IPS-15b (cell line): ENCODE measurements around the gene AGFG2.

Experiments used
- H3K27me3 ChIP-seq: one replicate; pipeline ENCODE4 v1.6.1; 2013; ENCODE audit warnings: low read length; ENCODE audit not compliant: control insufficient read depth, insufficient read depth
- H3K36me3 ChIP-seq: one replicate; pipeline ENCODE4 v1.6.1; 2013; ENCODE audit warnings: low read length; ENCODE audit not compliant: control insufficient read depth, insufficient read depth
- H3K4me1 ChIP-seq: one replicate; pipeline ENCODE4 v1.6.1; 2013; ENCODE audit warnings: mild to moderate bottlenecking, low read length; ENCODE audit not compliant: control insufficient read depth, insufficient read depth
- H3K4me3 ChIP-seq: one replicate; pipeline ENCODE4 v1.5.1; 2013; ENCODE audit warnings: low read depth, low read length
- H3K9ac ChIP-seq: one replicate; pipeline ENCODE4 v1.6.1; 2013; ENCODE audit warnings: low read depth, mild to moderate bottlenecking, low read length
- H3K9me3 ChIP-seq: one replicate; pipeline ENCODE4 v1.6.1; 2013; ENCODE audit warnings: mild to moderate bottlenecking, low read length; ENCODE audit not compliant: control insufficient read depth, insufficient read depth

AGFG2 gene

DNA sequence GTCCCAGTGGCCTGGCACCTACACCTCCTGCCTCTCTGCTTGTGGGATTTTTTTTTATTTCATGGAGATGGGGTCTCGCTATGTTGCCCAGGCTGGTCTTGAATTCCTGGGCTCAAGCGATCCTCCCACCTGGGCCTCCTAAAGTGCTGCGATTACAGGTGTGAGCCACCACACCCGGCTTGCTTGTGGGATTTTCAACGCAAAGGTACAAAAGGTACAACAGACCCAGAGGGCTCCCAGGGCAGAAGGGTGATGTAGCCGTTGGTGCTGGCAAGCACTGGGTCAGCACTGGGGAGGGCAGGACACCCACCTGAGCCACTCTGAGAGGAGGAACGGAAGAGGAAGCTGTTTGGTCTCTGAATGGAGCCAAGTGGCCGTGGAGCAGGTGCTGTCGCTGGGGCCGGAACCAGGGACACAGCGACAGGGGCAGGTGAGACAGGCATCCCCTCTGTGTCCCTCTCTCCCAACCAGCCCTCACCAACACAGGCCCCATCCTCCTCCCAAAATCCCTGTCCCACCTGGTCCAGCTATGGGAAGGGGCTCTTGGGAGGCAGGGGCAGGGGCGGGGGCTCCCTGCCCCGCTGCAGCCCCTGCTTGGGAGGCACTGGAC lies 37.5 kb downstream of the AGFG2 start:
- Histone ChIP-seq H3K27me3 (no peaks in the 10 kb centered on the region), H3K9ac (no peak overlapping the region), H3K36me3 (peaks cover 41% of the 10 kb centered on the region), H3K9me3 (no peaks in the 10 kb centered on the region), H3K4me1 (peaks cover 7% of the 10 kb centered on the region), H3K4me3 (no peak overlapping the region)

DNA sequence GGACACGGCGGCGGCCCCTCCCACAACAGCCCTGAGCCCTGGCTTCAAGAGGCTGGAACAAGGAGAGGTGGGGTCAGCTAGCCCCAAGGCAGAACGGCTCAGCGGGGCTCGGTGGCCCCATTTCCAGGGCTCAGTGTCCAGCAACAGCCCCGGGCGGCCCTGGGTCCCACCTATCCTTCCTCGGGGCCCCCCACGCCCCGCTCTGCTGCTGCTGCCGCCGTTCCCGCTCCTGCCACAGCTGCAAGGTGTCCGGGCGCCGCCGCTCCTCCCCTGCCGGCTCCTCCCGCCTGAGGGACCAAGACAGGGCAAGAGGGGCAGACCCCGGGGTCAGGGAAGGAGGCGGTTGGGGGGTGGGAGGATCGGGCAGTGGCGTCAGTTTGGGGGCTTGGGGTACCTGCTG lies 38.1 kb downstream of the AGFG2 start:
- H3K9me3 ChIP-seq, result no peaks in the 10 kb centered on the region
- no peak overlapping the region for H3K4me3 ChIP-seq
- H3K9ac ChIP-seq, result no peak overlapping the region
- no peaks in the 10 kb centered on the region for H3K27me3 ChIP-seq
- H3K4me1 ChIP-seq, result peaks cover 1% of the 10 kb centered on the region
- H3K36me3 ChIP-seq, result peaks cover 45% of the 10 kb centered on the region

DNA sequence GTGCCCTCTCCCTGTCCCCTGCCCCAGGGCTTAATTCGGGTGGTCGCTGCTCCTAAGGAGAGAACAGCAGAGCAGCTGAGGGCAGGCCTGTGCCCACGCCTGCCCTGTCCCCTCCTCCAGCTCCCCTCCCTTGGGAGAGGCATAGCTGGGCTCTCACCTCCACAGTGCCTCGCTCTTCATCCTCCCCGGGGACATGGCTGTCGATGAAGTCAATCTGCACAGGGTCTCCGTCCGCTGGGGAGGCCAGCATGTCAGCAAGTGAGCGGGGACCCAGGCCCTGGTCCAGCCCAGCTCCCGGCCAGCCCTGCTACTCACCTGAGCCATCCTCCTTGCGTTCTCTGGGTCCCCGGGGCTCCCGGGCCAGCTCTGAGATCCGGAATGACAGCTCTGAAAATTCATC lies 38.5 kb downstream of the AGFG2 start:
- H3K27me3 ChIP-seq, result no peaks in the 10 kb centered on the region
- no peak overlapping the region for H3K9ac ChIP-seq
- no peaks in the 10 kb centered on the region for H3K9me3 ChIP-seq
- no peak overlapping the region for H3K4me3 ChIP-seq
- H3K4me1 ChIP-seq, result no peaks in the 10 kb centered on the region
- peaks cover 49% of the 10 kb centered on the region for H3K36me3 ChIP-seq

DNA sequence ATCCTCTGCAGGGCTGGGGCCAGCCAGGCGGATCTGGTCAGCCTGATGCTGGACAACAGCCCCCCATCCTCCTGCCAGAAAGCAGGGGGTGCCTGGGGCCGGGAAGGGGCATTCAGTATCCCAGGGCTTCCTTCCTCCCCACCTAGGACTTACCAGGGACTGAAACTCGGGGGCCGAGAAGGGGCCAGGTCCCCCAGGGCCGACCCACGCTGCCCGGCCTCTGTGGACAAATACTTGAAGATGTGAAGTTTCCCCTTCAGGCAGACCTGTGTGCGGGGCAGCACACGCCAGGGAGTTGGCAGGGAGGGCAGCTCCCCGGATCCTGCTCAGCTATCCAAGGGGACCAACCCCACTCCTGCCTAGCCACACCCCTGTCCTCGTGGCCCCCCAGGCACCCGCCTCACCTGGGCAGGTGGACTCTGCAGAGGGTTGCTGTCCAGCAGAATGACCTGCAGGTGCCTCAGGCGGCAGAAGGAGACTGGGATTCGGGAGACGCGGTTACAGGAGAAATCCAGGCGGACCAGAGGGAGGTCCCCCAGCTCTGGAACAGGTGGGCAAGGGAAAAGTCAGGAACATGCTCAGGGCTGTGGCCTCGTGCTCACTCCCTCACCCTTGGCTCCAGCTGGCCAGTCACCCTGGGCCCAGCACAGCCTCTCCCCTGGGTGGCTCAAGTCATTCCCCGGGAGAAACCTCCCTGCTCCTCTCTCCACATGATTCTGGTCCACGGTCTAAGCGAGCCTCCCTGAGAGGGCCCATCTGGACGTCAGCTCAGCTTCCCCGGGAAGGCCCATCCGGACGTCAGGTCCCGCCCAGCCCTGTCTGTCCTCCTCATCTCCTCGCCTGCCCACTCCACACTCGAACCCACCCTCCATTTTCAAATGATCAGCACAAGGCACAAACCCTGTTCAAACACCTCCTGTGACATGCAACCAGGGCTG lies 39.5 kb downstream of the AGFG2 start:
- Histone ChIP-seq H3K27me3 (no peaks in the 10 kb centered on the region), H3K4me1 (peaks cover 1% of the 10 kb centered on the region), H3K36me3 (peaks cover 52% of the 10 kb centered on the region), H3K9me3 (no peaks in the 10 kb centered on the region), H3K9ac (no peak overlapping the region), H3K4me3 (no peak overlapping the region)

DNA sequence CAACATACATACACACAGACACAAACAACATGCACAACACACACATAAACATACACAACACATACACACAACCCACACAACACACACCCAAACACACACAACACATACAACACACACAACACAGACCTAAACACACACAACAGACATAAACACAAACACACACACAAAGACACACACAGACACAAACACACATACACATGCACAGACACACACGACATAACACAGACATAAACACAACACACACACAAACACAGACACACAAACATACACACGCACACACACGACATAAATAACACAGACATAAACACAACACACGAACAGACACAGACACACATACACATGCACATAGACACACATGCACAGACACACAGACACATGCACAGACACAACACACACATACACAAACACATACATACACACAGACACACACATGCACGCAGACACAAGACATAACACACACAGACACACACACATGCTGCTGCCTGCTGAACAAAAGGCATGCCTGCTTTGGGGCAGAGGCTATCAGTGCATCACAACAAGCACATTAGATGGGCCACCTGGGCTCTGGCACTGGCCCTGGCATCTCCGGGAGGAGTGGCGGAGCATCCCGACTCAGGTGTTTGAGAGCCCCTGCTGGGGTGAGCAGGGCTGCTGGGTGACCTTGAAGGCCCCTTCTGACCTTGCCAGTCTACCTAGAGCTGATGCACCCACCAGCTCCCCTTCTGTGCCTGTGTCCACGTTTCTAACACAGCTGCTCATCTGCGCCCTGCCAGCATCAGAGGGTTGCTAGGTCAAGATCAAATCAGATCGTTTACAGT lies 41.7 kb downstream of the AGFG2 start:
- H3K9me3 ChIP-seq, result no peaks in the 10 kb centered on the region
- no peak overlapping the region for H3K4me3 ChIP-seq
- no peaks in the 10 kb centered on the region for H3K27me3 ChIP-seq
- peaks cover 44% of the 10 kb centered on the region for H3K36me3 ChIP-seq
- H3K4me1 ChIP-seq, result peaks cover 6% of the 10 kb centered on the region
- no peak overlapping the region for H3K9ac ChIP-seq

DNA sequence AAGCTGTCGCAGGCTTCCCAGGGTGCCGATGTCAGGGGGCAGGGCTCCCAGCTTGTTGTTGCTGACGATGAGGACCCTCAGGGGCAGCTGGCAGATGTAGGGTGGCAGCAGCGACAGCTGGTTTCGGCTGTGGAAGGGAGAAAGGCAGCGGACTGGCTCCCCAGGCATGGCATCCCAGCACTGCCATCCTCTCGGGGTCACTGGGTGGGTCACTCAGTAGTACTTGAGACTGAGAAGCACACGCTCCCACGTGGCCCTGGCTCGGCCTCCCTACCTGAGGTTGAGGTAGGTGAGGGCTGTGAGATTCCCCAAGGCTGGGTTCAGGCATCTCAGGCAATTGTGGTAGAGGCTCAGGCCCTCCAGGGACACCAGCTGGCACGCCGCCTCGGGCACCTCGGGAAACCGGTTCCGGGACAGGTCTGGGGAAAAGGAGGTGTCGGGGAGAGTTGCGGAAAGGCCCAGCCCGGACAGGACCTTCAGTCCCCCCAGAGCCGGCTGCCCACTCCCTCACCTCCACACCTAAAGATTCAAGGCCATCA lies 43.1 kb downstream of the AGFG2 start:
- Histone ChIP-seq H3K9me3 (no peaks in the 10 kb centered on the region), H3K4me3 (no peak overlapping the region), H3K9ac (no peak overlapping the region), H3K36me3 (peaks cover 32% of the 10 kb centered on the region), H3K4me1 (peaks cover 6% of the 10 kb centered on the region), H3K27me3 (no peaks in the 10 kb centered on the region)

DNA sequence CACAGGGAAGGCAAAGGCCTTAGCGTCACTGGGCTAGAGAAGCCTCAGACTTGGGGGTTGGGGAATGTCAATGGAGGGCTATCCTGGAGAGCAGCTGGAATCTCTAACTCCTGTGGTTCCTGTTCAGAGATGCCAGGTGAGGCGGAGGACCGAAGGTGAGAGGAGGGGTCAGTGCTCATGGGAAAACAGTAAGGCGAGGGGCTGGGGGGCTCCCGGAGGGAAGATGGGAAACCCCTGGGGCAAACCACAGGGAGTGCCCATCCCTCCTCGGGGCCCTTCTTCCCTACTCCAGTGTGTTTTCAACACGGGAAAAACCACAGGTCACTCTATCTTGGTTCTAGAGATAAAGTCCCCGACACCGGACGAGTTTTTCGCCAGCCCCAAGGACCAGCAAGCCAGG lies 43.6 kb downstream of the AGFG2 start:
- H3K9ac ChIP-seq, result no peak overlapping the region
- no peaks in the 10 kb centered on the region for H3K27me3 ChIP-seq
- H3K36me3 ChIP-seq, result peaks cover 29% of the 10 kb centered on the region
- H3K9me3 ChIP-seq, result no peaks in the 10 kb centered on the region
- peaks cover 6% of the 10 kb centered on the region for H3K4me1 ChIP-seq
- H3K4me3 ChIP-seq, result no peak overlapping the region

DNA sequence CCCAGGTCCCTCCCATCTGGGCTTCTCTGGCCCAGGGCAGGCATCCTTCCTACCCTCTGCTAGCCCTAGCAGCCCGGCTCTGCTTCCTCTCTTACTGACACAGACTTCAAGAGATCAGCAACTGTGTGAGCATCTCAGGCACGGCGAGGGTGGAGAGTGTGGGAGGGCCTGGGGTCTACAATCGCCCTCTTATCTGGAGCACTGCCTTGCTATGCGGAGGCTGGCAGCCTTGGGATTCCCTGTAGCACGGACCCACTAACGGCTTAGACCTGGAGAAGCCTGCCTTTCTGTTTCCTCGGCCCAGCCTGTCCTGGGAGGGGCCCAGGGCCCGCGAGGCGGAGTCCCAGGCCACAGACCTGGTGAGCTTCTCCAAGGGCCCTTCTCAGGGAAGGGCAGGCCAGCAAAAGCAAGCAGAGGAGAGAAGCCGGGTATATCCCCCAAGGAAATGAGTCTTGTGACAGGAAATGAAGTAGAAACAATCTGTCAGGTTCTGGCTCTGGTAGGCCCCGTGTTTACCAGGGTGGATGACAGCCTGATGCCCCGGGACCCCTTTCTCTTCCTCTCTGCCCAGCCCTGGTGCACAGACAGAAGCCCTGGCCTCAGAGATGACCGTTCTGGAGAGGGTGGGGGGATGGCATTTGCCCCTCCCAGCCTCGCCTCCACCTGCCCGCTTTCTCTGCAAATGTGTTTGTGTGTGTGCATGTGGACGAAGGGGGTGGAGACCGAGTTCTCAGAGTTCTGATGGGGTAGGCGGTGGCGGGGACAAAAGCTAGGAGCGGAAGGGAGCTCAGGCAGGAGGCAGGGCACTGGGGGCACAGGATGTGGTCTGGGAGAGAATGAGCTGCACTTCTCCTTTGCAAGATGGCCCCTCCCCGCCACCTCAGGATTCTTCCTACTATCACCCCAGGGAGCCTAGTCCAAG lies 44.4 kb downstream of the AGFG2 start:
- Histone ChIP-seq H3K9me3 (no peaks in the 10 kb centered on the region), H3K4me1 (peaks cover 6% of the 10 kb centered on the region), H3K36me3 (peaks cover 21% of the 10 kb centered on the region), H3K9ac (peak overlapping the region; percentile 60), H3K4me3 (peak overlapping the region; percentile 64), H3K27me3 (no peaks in the 10 kb centered on the region)

DNA sequence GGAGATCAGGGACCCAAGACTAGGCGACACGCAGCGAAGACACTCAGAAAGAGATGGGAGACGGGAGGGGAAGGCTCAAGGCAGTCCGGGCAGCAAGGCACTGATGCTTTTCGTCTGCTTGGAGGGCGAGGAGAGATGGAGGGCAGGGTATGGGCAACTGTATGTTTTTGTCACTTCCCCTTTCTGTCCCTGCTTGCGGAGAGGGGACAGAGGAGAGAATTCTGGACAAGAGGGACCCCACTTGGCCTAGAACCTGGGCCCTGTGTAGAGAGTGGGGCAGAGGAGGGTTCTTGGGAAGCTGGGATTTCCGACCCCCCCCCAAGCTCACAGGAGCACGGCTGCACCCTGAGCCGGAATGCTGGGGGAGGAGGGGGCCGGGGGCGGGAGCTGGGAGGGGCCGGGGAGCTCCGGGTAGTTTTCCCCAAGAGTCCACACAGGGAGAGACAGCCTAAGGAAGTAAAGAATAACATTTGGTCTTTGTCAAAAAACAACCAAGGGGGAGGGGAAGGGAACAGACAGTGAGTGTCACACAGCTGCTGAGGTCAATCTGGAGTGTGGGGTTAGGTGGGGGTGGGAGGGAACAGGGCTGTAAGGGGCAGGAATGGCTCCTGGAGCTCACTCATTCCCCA lies 45.2 kb downstream of the AGFG2 start:
- Histone ChIP-seq H3K9ac (peak overlapping the region; percentile 50), H3K36me3 (peaks cover 19% of the 10 kb centered on the region), H3K27me3 (no peaks in the 10 kb centered on the region), H3K9me3 (no peaks in the 10 kb centered on the region), H3K4me3 (peak overlapping the region; percentile 76), H3K4me1 (peaks cover 6% of the 10 kb centered on the region)

DNA sequence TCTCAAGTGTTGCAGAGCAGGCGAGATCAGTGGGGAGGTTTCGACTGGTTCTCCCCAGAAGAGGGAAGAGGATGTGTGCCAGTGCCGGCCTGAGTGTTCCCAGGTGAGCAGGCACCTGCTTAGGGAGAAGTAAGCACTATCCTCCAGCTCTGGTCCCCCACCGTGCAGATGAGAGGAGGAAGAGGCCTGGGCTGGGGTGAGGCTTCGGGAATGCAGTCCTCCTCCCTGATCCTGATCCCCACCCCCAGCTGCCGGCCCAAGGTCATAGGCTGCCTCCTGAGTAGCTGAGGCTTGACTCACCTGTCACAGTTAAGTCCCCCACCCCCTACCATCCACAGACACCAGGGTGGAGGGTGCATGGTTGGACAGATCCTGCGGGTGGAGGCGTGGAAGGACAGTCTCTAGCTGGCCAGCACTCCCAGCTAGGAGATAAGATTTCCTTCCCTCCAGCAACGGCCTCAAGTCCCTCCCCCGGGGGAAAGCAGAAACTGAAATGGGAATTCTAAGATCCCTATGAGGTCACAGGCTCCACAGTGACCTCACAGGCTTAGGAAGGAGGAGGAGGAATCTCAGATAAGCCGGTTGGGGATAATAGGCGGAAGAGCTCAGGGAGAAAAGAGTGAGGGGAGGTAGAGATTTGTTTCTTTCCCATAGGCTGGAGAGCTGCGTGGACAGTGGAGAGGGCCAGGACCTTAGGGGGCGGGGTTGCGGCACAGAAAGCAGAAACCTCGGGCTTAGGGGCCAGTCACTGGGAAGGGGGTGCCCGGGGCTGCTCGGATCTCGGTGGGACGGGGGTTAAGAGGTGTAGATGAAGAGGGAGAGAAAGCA lies 45.9 kb downstream of the AGFG2 start:
- Histone ChIP-seq H3K9ac (peak overlapping the region; percentile 38), H3K27me3 (no peaks in the 10 kb centered on the region), H3K9me3 (no peaks in the 10 kb centered on the region), H3K4me1 (peaks cover 13% of the 10 kb centered on the region), H3K36me3 (peaks cover 19% of the 10 kb centered on the region), H3K4me3 (peak overlapping the region; percentile 76)
